GM19238 (cell line): ENCODE data around the gene MRAS.
"Not testable (repeated sequence)": the region's sequence is repeated elsewhere in the genome, so short reads cannot be mapped to it uniquely, and the experiment has no call there.

Experiments
- DNase-seq: peaks from one replicate; pipeline ENCODE4 v3.0.0; 2011; ENCODE audit warnings: low spot score; ENCODE audit not compliant: insufficient read length

Gene MRAS

DNA sequence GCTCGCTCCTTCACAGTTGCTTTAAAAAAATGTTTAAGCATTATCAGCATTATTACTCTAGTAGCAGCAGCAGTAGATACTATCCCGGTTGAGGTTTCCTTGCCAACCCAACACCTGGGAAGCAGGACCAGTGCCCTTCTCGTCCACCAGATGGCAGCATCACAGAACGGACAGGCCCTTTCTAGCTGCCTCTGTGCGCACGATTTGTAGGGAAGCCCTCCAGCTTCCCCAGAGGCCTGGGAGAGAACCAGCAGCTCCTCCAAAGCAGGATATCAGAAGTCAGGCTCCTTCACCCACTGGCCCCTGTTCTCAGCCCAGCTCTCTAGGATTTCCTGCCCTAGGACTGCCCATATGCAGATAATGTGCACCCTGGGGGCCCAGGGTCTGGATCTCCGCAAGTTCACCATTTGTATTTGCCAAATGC, 69.2 kb downstream of the MRAS start:
- peak; percentile 46 for DNase-seq

DNA sequence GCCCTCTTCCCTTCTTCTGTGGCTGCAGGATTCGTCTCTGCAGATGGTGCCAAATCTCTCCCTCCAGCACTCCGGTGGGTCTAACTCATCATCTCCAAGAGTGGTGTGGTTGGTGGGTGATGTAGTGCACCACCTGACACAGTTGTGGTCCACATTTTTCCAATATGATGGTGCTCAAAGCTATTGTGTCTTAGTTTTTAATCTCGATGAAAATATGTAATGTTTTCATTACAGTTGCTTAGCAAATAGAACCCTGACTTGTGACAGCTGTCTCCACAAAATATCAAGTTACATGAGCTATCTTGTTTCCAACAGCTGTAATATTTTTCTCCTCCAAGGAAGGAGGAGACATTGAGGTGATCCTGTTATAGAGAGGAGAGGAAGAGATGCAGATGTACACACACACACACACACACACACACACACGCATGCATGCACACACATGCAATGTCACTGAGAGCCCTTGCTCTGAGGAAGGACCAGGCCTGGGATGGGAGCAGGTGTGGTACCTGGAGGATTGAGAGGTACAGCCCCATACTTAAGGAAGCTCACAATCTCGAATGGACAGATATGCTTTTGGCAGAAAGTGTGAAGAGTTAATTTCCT, 70.3 kb downstream of the MRAS start:
- DNase-seq = no peak

GRCh38 chr3:138423316-138423715, 74.9 kb downstream of the MRAS start:
- DNase-seq = no peak

- DNase-seq = no peak
These were observed 75.9 kb downstream of the MRAS start for GRCh38 chr3:138424323-138424722.

DNA sequence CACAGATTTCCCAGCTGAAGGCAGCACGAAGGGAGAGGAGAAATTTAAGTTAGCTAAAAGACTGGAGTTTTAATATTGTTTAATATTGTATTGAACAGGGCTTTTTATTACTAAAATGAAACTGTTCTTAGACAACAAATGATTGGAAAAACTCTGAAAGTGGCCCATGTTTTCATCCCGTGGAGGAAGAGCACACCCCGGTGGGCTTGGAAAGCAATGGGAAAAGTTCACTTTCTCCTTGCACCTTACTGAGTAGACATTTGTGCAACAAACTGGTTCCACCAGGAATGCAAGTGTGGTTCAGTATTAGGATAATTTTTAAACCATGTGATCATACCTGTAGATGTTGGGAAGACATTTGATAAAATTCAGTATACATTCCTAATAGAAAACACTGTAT, 77.8 kb downstream of the MRAS start:
- DNase-seq = no peak

DNA sequence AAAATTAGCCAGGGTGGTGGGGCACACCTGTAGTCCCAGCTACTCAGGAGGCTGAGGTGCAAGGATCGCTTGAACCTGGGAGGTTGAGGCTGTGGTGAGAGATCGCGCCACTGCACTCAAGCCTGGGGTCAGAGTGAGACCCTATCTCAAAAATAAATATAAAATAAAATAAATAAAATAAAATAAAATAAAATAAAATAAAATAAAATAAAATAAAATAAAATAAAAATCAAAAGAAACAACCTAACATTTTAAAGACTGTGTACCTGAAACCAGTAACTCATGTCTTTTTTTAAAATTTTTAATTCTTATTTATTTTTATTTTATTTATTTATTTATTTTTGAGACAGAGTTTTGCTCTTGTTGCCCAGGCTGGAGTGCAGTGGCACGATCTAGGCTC, 78.4 kb downstream of the MRAS start:
- DNase-seq = not testable (repeated sequence)

- no peak for DNase-seq
These were observed 81.3 kb downstream of the MRAS start for GRCh38 chr3:138429665-138430064.

- DNase-seq = no peak
These were observed 84.3 kb downstream of the MRAS start for GRCh38 chr3:138432576-138433240.

DNA sequence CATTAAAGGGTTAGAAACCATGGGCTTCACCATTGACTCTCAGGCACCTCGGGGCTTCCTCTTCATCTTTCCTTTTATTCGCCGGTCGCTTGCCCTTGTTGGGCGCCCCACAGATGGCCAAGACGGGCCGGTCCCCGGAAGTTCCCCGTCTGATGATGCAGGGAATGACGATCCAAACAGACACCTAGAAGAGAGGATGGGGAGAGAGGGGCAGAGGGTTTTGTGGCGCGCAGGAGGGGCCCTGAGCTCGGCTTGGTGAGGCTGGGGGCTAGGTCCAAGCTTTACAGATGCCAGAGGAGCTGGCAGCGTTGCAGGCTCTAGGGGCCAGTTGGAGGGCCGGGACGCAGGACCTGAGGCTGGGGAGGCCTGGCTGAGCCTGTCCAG, 85.5 kb downstream of the MRAS start:
- no peak for DNase-seq

DNA sequence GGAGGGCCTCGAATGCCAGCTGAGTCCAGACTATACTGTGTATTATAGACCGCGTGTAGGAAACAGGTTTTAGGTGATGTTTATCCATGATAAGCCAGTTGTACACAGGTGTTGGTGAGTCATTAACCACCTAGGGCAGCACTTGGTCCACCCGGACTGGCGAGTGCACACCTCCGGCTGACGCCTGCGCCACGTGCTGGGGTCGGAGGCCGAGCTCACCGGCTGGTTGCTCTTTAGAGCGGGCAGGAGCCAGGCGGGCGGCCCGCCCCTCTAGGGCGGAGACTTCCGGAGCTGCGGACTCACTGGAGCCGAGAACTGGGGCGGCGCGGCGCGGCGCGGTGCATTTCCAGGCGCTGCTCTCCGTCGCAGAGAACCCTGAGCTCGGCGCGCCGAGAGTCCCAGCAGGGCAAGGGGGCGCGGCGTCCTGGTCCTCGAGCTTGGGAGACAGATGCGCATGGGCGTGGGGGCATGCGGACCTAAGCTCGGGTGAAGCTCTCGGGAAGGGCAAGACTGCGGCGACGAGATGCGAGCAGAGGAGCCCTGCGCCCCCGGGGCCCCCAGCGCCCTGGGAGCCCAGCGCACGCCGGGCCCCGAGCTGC, 86.0 kb downstream of the MRAS start, which contains the start of gene ESYT3:
TSS of gene ESYT3 (plus strand) at position 341 of the 599 bp plus-strand sequence. CDS start at position 524, 183 bp downstream.
- DNase-seq = peak; percentile 25

DNA sequence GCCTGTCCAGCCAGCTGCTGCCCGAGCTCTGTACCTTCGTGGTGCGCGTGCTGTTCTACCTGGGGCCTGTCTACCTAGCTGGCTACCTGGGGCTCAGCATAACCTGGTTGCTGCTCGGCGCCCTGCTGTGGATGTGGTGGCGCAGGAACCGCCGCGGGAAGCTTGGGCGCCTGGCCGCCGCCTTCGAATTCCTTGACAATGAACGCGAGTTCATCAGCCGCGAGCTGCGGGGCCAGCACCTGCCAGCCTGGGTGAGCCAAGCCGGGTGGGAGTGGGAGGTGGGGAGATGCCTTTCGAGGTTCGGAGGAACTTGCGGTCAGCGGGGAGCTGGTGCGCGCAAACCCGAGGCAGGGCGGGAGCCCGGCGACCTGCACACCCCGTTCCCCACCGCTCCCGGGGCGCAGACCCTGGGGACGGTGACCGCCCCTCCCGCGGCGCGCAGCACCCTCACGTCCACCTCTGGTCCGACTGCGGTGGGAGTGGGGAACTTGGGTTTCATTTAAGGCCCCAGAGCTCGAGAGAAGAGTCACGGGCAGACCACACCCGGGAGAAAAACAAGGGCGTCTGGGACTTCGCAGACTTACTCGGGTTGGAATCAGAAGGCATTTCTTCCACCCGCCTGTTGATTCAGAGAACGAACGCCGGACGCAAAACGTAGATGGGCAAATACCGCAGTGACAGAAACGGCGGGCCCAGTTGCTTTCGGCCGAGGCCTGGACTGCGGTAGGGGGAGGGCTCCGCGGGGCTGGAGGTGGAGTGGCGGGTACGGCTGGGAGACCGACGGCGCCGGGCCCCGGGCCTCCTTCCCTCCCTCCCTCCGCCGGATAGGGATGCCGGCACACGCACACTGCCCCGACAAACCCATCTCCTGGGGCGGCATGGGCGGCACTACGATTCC, 86.7 kb downstream of the MRAS start:
- no peak for DNase-seq

- no peak for DNase-seq
These were observed 87.5 kb downstream of the MRAS start for GRCh38 chr3:138435840-138436239.

GRCh38 chr3:138437281-138437680, 88.9 kb downstream of the MRAS start:
- DNase-seq = no peak

- DNase-seq = no peak
These were observed 90.5 kb downstream of the MRAS start for GRCh38 chr3:138438896-138439295.

- no peak for DNase-seq
These were observed 91.3 kb downstream of the MRAS start for GRCh38 chr3:138439646-138440045.

DNA sequence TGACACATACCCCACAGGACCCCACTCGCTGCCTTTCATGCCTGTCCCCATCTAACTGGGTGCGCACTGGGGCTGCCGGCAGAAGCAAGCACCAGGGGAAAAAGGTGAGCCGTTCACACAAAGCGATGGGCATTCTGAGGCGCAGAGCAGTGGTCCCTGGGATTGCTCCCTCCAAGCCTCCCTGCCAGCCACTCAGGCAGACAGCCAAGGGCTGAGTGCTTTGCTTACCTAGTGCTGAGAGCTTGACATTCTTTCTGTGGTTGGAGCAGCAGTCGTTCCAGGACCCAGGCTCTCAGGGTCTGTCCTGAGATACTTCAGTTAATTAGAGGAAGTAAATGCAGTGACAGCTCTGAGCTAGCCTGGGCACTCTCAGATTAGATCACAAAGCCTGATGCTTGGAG, 91.7 kb downstream of the MRAS start:
- no peak for DNase-seq

GRCh38 chr3:138440596-138440995, 92.2 kb downstream of the MRAS start:
- no peak for DNase-seq

GRCh38 chr3:138441256-138441655, 92.9 kb downstream of the MRAS start:
- no peak for DNase-seq

DNA sequence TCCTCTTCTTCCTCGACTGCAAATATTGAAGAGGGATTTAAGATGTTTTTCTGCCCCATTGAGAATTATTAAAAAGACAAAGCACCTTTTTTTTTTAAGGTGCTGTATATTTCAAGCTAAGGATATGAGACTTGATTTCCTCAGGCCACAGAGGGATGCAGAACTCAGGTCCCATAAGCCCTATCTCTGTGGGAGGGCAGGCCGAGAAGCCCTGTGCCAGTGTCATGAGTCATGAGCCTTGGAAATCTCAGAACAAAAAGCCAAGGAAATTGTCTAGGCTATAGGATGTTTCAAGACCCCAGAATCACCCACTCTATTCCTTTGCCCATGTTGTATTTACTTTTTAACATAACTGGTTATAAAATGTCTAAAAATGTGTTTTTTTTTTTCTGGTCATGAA, 93.4 kb downstream of the MRAS start:
- no peak for DNase-seq

- no peak for DNase-seq
These were observed 94.1 kb downstream of the MRAS start for GRCh38 chr3:138442433-138442832.

DNA sequence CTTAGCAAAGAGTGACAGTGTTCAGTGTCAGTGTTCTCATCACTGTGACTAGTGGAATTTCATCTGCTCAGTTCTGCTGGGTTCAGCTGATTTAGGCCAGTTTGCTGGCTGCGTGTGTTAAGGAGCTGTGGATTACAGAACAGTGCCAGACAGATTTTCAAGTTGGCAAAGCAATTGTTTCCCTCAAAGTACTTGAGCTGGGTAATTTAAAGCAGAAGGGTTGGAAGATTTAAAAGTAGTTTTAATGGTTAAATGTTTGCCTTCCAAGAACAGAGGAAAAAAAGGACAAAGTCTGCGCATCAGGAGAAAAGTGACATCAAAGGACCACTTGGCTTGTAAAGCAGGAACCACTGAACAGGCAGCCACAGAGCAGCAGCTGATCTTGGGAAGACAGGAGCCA, 94.7 kb downstream of the MRAS start:
- no peak for DNase-seq
